GM23338 (cell line): ENCODE measurements around the gene MTOR. TPM values are rescaled to one million over a fixed set of nuclear protein-coding genes. Genes with fewer than 3 reads are reported as not detected.

Source experiments
- ATAC-seq: fragments of 200-7000 bp; cut with Tn5 transposase; 3 replicates; pipeline ENCODE4 v1.9.1; 2020
- DNase-seq: peaks from one replicate; pipeline ENCODE4 v3.0.0-alpha.2; 2015; ENCODE audit warnings: low spot score
- H2AFZ ChIP-seq: fragments of 200-600 bp; sonication (generic); 2 replicates; pipeline ENCODE4 v1.8.0; 2016; ENCODE audit warnings: antibody characterized with exemption, mild to moderate bottlenecking, moderate library complexity
- H3F3A ChIP-seq: fragments of 200-600 bp; sonication (generic); replicated peaks from 2 replicates; pipeline ENCODE4 v1.8.0; 2017; ENCODE audit warnings: antibody characterized with exemption, mixed run types, low read depth
- H3K27ac ChIP-seq: fragments of 200-600 bp; sonication (generic); 2 replicates; pipeline ENCODE4 v1.6.1; 2016; ENCODE audit warnings: low read depth
- H3K27me3 ChIP-seq: fragments of 200-600 bp; sonication (generic); 2 replicates; pipeline ENCODE4 v1.8.0; 2016; ENCODE audit warnings: mild to moderate bottlenecking, mixed run types, moderate library complexity; ENCODE audit not compliant: insufficient read depth
- H3K36me3 ChIP-seq: fragments of 200-600 bp; sonication (generic); 2 replicates; pipeline ENCODE4 v1.8.0; 2016; ENCODE audit warnings: mild to moderate bottlenecking; ENCODE audit not compliant: insufficient read depth
- H3K4me1 ChIP-seq: fragments of 200-600 bp; sonication (generic); 2 replicates; pipeline ENCODE4 v1.8.0; 2016; ENCODE audit warnings: mild to moderate bottlenecking, moderate library complexity; ENCODE audit not compliant: insufficient read depth
- H3K4me2 ChIP-seq: fragments of 200-600 bp; sonication (generic); 2 replicates; pipeline ENCODE4 v1.7.1; 2017; ENCODE audit warnings: mixed run types
- H3K4me3 ChIP-seq: fragments of 200-600 bp; sonication (generic); 2 replicates; pipeline ENCODE4 v1.6.1; 2016; ENCODE audit warnings: mixed run types
- H3K79me2 ChIP-seq: fragments of 200-600 bp; sonication (generic); replicated peaks from 2 replicates; pipeline ENCODE4 v1.8.0; 2017; ENCODE audit warnings: mild to moderate bottlenecking; ENCODE audit not compliant: insufficient read depth
- H3K9me2 ChIP-seq: fragments of 200-600 bp; sonication (generic); 2 replicates; pipeline ENCODE4 v1.8.0; 2017; ENCODE audit not compliant: insufficient read depth
- H4K20me1 ChIP-seq: fragments of 200-600 bp; sonication (generic); replicated peaks from 2 replicates; pipeline ENCODE4 v1.8.0; 2017; ENCODE audit warnings: mild to moderate bottlenecking; ENCODE audit not compliant: insufficient read depth
- H3K27ac Mint-ChIP-seq: 2 replicates; pipeline ENCODE4 v1.8.0; 2020; ENCODE audit warnings: inconsistent platforms, mild to moderate bottlenecking, moderate library complexity, mixed read lengths
- H3K27me3 Mint-ChIP-seq: 3 replicates; pipeline ENCODE4 v1.8.0; 2022; ENCODE audit warnings: low read depth, mild to moderate bottlenecking, moderate library complexity, mixed read lengths, inconsistent platforms; ENCODE audit not compliant: insufficient read depth, poor library complexity
- H3K36me3 Mint-ChIP-seq: 3 replicates; pipeline ENCODE4 v1.8.0; 2021; ENCODE audit warnings: low read depth, mild to moderate bottlenecking, inconsistent platforms, moderate library complexity, mixed read lengths
- H3K4me1 Mint-ChIP-seq: 3 replicates; pipeline ENCODE4 v1.8.0; 2020; ENCODE audit warnings: mild to moderate bottlenecking, inconsistent platforms, mixed read lengths
- H3K4me3 Mint-ChIP-seq: 3 replicates; pipeline ENCODE4 v1.8.0; 2021; ENCODE audit warnings: moderate library complexity, mild to moderate bottlenecking, inconsistent platforms, mixed read lengths
- H3K9me3 Mint-ChIP-seq: 3 replicates; pipeline ENCODE4 v1.8.0; 2020; ENCODE audit warnings: moderate library complexity, mild to moderate bottlenecking, inconsistent platforms, mixed read lengths
- CTCF ChIP-seq, 2 experiments: fragments of 200-600 bp in 1 of 2; sonication (generic) in 1 of 2; conservative IDR thresholded peaks; 2 replicates each; pipeline versions ENCODE4 v1.5.1 to v1.6.1; 2016 to 2017; ENCODE audit warnings: antibody characterized with exemption in 2 of 2, low read depth in 2 of 2, mild to moderate bottlenecking in 2 of 2, moderate library complexity in 1 of 2
- ETS1 ChIP-seq: IDR thresholded peaks from 2 replicates; pipeline ENCODE4 v1.6.1; 2016; ENCODE audit warnings: antibody characterized with exemption
- EZH2phosphoT487 ChIP-seq: fragments of 200-600 bp; sonication (generic); IDR thresholded peaks from one replicate; pipeline ENCODE4 v1.8.1; 2018; ENCODE audit warnings: antibody characterized with exemption; ENCODE audit not compliant: unreplicated experiment
- ZNF462 ChIP-seq: fragments of 250-450 bp; sonication (Bioruptor Pico); IDR thresholded peaks from 2 replicates; pipeline ENCODE4 v1.5.0; 2020; ENCODE audit warnings: mild to moderate bottlenecking, moderate library complexity
- polyA plus RNA-seq: library from polyadenylated mRNA; unstranded; fragments of >200 nt; fragmentation: Nextera tagmentation; extraction: Ambion mirVana; gene quantifications from 2 replicates; pipeline ENCODE4 v1.2.1, GENCODE V29; 2016
- total RNA-seq: library from RNA; depleted of rRNA; stranded (reverse); fragments of >200 nt; shearing (Covaris generic); gene quantifications from 2 replicates; pipeline ENCODE4 v1.2.3, GENCODE V29; 2014
- TF ChIP-seq, protein P1 (sequence below): IDR thresholded peaks from one replicate; pipeline ENCODE4 v1.6.1; 2018; ENCODE audit warnings: antibody characterized with exemption; ENCODE audit not compliant: unreplicated experiment

Gene MTOR
- total and polyA plus RNA-seq, 2 experiments from 2014 or later = 22.8 to 98.0 TPM

DNA sequence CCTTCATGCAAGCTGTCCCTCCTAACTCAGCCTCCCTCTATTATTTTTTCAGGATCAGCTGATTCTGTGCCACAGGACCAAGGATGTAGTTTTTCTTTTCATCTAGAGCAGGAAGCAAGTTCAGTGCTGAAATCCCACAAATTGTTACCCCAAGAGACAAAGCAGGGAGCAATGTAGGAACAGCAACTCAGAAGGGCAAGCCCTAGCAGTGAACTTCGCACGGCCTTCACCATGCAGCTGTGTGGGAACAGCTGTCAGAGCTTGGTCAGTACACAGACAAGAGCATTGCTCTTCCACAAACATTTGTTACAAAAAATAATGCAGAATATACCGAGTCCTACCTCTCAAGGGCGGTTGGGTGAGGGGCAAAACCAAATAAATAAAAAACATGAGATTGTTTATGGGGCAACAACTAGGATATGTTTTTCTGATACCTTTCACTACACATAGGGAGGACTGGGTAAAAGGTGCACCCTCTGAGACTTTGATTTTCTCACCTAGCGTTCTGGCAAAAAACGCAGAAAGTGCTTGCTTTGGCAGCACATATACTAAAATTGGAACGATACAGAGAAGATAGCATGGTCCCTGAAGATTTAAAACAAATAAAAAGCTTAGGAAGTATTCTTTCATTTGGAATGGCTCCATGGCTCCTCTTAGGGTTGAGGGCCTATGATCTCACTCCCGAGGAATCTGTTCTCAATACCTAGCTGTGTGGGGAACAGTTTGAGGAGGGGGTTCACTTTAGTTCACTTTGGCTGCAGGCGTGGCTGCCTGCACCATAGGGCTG lies 110.3 kb downstream of the MTOR start (continued):
- TF ChIP-seq, protein P1, sequence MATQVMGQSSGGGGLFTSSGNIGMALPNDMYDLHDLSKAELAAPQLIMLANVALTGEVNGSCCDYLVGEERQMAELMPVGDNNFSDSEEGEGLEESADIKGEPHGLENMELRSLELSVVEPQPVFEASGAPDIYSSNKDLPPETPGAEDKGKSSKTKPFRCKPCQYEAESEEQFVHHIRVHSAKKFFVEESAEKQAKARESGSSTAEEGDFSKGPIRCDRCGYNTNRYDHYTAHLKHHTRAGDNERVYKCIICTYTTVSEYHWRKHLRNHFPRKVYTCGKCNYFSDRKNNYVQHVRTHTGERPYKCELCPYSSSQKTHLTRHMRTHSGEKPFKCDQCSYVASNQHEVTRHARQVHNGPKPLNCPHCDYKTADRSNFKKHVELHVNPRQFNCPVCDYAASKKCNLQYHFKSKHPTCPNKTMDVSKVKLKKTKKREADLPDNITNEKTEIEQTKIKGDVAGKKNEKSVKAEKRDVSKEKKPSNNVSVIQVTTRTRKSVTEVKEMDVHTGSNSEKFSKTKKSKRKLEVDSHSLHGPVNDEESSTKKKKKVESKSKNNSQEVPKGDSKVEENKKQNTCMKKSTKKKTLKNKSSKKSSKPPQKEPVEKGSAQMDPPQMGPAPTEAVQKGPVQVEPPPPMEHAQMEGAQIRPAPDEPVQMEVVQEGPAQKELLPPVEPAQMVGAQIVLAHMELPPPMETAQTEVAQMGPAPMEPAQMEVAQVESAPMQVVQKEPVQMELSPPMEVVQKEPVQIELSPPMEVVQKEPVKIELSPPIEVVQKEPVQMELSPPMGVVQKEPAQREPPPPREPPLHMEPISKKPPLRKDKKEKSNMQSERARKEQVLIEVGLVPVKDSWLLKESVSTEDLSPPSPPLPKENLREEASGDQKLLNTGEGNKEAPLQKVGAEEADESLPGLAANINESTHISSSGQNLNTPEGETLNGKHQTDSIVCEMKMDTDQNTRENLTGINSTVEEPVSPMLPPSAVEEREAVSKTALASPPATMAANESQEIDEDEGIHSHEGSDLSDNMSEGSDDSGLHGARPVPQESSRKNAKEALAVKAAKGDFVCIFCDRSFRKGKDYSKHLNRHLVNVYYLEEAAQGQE = no peak

DNA sequence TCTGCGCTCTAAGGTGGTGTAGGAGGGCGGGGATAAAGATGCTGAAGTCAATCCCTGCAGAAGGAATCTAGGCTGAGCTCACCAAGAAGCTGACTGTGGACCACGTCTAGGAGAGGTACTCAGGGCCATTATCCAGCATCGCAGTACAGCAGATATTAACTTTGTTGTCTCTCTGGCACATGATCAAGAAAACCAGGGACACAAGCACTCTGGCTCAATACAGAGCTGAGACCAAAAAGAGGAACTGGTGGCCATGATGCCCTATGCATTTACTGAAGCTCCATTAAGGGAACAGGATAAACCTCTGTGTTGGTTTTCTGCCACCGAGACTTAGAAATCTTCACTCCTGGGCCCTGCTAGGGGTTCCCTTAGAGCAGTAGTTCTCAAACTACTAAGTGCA lies 111.2 kb downstream of the MTOR start:
- Histone ChIP-seq H4K20me1 (no peaks in the 10 kb centered on the region; the same call in 1 of the 2 replicates), H3K4me3 (no peak overlapping the region), H3K79me2 (no peaks in the 10 kb centered on the region), H2AFZ (no peak overlapping the region), H3K27ac (no peak overlapping the region), H3K4me2 (no peak overlapping the region), H3F3A (peaks cover 12% of the 10 kb centered on the region; the same call in 1 of the 2 replicates), H3K36me3 (0 out of 2 replicates have a peak, but pooled peaks cover 27% of the 10 kb centered on the region), H3K9me2 (no peaks in the 10 kb centered on the region), H3K27me3 (no peaks in the 10 kb centered on the region), H3K4me1 (peaks cover 4% of the 10 kb centered on the region; the same call in 1 of the 2 replicates)
- ATAC-seq (no peak), DNase-seq (no peak)
- peak overlapping the region; percentile 30; the same call in 1 of the 2 replicates for H3K27ac Mint-ChIP-seq
- H3K36me3 Mint-ChIP-seq = peaks cover 40% of the 10 kb centered on the region; the same call in 2 of the 3 replicates
- no peaks in the 10 kb centered on the region for H3K9me3 Mint-ChIP-seq
- peaks cover 21% of the 10 kb centered on the region; the same call in 2 of the 3 replicates for H3K4me1 Mint-ChIP-seq
- no peak overlapping the region for H3K4me3 Mint-ChIP-seq
- no peaks in the 10 kb centered on the region for H3K27me3 Mint-ChIP-seq
- TF ChIP-seq CTCF (conservative IDR thresholded peaks at IDR 0.05; ENCODE audit: low read depth in 2 of 2) (no peak), ZNF462 (CRISPR knock-in tag) (no peak), ETS1 (no peak), EZH2phosphoT487 (no peak)
- TF ChIP-seq, protein P1 = no peak
